H1 (cell line): ENCODE measurements around the gene LPO. TPM values are rescaled to one million over a fixed set of nuclear protein-coding genes. Genes with fewer than 3 reads are reported as not detected.

Experiments
- CHD2 ChIP-seq: IDR thresholded peaks from 2 replicates; pipeline ENCODE4 v1.6.1; 2012; ENCODE audit warnings: low read length, improper control_type of control experiment
- CTBP2 ChIP-seq: IDR thresholded peaks from 2 replicates; pipeline ENCODE4 v1.7.0; 2011; ENCODE audit warnings: borderline replicate concordance, mild to moderate bottlenecking, moderate library complexity, mixed read lengths, low read length; ENCODE audit not compliant: insufficient read depth, insufficient read length
- EGR1 ChIP-seq: IDR thresholded peaks from 2 replicates; pipeline ENCODE4 v1.6.1; 2011; ENCODE audit warnings: low read depth, low read length, borderline replicate concordance
- FOSL1 ChIP-seq: IDR thresholded peaks from 2 replicates; pipeline ENCODE4 v1.6.1; 2011; ENCODE audit warnings: mild to moderate bottlenecking, low read depth, low read length, moderate library complexity; ENCODE audit not compliant: insufficient read depth
- HDAC2 ChIP-seq, 2 experiments: fragments of 300-600 bp in 1 of 2; sonication (generic) in 1 of 2; IDR thresholded peaks; 2 replicates each; pipeline ENCODE4 v1.6.1; 2011 to 2012; ENCODE audit warnings: low read depth in 2 of 2, low read length in 2 of 2, mild to moderate bottlenecking in 2 of 2, moderate library complexity in 2 of 2, borderline replicate concordance in 1 of 2, inconsistent platforms in 1 of 2
- HDAC6 ChIP-seq: IDR thresholded peaks from one replicate; pipeline ENCODE4 v1.7.1; 2012; ENCODE audit warnings: low read depth, mild to moderate bottlenecking, inconsistent platforms, low read length, moderate library complexity
- JUN ChIP-seq: IDR thresholded peaks from 2 replicates; pipeline ENCODE4 v1.6.1; 2011; ENCODE audit warnings: low read depth, mild to moderate bottlenecking, improper control_type of control experiment, low read length
- SP4 ChIP-seq: IDR thresholded peaks from 2 replicates; pipeline ENCODE4 v1.6.1; 2012; ENCODE audit warnings: low read length, inconsistent platforms
- TAF1 ChIP-seq: IDR thresholded peaks from 2 replicates; pipeline ENCODE4 v1.6.1; 2011; ENCODE audit warnings: mild to moderate bottlenecking, low read depth, low read length
- polyA plus RNA-seq, 7 experiments: library from polyadenylated mRNA; depleted of rRNA in 3 of 7; stranded (reverse) in 5 of 7; unstranded in 2 of 7; fragments of >200 nt in 5 of 7; fragments of 200-250 nt in 2 of 7; gene quantifications; 1 replicate in 5 of 7; 2 replicates in 1 of 7; 4 replicates in 1 of 7; pipeline versions ENCODE4 v1.2.1 to v1.2.3, GENCODE V29; 2011 to 2013; ENCODE audit warnings: missing spikeins in 2 of 7, mixed read lengths in 2 of 7
- total RNA-seq: library from RNA; stranded (reverse); fragmentation: NEBNext Ultra II Directional; extraction: Animal tissue kit (Norgen Biotek cat#: 25700); gene quantifications from 2 replicates; pipeline ENCODE4 v1.2.1, GENCODE V29; 2021

The LPO gene
- total and polyA plus RNA-seq, 2 of the 8 experiments (the other 6 are each of a cell fraction or from before 2014, with no cell fraction given): 0.38 to 0.52 TPM

DNA sequence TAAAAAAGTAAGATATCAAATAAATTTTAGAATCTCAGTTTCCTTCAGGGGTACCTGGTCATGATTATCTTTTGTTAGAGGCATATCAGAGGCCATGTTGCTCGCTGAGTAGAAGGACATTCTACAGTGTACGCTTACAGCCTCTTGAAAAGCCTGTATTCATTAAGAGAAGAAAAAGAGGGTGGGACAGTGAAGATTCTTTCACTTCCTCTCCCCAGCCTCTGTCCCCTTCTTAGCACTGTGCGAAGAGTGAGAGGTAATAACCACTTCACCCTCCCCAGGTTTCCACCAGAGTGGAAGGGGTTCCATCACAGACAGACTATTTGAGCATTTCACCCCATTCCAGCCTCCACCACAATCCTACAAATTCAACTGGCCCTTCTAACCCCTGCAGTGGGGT is 4.8 kb upstream of the LPO start (continued):
- no peak for TF ChIP-seq FOSL1
- TF ChIP-seq CHD2: no peak
- no peak for TF ChIP-seq TAF1
- TF ChIP-seq EGR1: no peak
- TF ChIP-seq HDAC6: no peak
- no peak for TF ChIP-seq JUN
- TF ChIP-seq HDAC2 (IDR thresholded peaks at IDR 0.05; ENCODE audit: borderline replicate concordance in 1 of 2, low read depth in 2 of 2, low read length in 2 of 2): no peak
- no peak for TF ChIP-seq CTBP2
- TF ChIP-seq SP4: no peak
